Measurements from ENCODE around the gene ATP6V0C.

The ATP6V0C gene

DNA sequence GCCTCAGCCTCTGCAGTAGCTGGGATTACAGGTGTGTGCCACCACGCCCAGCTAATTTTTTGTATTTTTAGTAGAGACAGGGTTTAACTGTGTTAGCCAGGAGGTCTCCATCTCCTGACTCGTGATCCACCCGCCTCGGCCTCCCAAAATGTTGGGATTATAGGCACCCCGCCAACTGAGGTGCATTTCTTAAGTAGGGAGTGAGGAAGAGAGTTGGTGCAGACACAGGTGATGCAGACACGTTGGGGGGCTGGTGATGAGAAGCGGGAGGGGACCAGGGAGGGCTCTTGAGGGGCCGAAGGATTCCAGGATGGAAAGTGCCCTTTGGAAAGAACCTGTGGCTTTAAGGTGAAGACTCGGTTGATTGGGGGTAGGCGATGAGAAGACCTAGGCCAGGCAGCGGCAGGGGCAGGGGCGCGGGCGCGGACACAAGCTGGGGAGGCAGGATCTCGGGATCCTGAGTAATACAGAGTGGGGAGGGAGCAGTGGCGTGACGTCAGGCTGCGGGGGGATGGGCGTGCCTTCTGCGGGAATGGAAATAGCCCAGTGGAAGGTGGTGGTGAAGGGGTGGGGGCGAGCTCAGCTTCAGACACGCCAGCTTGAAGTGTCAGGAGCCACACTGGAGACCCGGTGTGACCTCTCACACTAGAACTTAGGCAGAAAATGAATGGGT lies 2.5 kb upstream of the ATP6V0C start:
- H3K27ac Mint-ChIP-seq: no peak overlapping the region
- H3K4me3 Mint-ChIP-seq: no peak overlapping the region

DNA sequence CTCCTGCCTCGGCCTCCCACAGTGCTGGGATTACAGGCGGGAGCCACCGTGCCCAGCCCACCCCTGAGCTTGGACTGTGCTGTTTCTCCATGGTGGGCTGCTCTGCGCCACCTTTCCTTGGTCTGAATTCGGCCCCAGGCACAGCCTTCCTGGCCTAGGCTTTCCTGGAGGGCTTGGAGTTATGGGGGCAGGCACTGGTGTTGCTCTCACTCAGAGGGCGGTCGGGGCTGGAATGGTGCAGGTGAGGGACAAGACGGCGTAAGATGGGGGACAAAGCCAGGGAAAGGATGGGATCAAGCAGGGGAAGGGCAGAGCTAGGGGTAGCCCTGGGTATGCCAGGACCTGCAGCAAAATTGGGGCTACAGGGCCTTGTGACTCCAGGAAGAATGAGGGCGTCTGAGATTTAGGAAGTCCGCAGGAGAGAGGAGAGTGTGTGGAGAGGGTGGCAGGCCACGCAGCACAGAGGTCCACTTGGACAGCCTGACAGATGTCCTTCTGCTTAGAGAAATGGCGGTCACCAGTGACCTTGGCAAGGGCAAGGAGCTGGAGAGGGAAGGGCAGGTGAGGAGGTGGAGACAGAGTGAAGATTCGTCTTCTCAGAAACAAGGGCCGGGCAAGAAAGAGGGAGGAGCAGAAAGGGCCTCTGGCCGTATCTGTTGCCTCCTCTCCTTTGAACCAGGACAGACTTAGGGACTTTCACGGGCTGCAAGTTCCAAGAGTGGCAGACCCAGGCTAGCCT lies 1.6 kb upstream of the ATP6V0C start:
- Mint-ChIP-seq H3K9me3 (no peaks in the 10 kb centered on the region), H3K27me3 (no peaks in the 10 kb centered on the region), H3K4me1 (peaks cover 55% of the 10 kb centered on the region), H3K27ac (peak overlapping the region; percentile 94 to 98), H3K4me3 (peak overlapping the region; percentile 89 to 90)
- no peak for ATAC-seq
- DNase-seq: no peak

More for the DNA sequence above, 2.5 kb upstream of the ATP6V0C start:
- DNase-seq (no peak), ATAC-seq (no peak)
- H3K4me1 Mint-ChIP-seq: peaks cover 51% of the 10 kb centered on the region
- H3K27me3 Mint-ChIP-seq: no peaks in the 10 kb centered on the region
- no peaks in the 10 kb centered on the region for H3K9me3 Mint-ChIP-seq

DNA sequence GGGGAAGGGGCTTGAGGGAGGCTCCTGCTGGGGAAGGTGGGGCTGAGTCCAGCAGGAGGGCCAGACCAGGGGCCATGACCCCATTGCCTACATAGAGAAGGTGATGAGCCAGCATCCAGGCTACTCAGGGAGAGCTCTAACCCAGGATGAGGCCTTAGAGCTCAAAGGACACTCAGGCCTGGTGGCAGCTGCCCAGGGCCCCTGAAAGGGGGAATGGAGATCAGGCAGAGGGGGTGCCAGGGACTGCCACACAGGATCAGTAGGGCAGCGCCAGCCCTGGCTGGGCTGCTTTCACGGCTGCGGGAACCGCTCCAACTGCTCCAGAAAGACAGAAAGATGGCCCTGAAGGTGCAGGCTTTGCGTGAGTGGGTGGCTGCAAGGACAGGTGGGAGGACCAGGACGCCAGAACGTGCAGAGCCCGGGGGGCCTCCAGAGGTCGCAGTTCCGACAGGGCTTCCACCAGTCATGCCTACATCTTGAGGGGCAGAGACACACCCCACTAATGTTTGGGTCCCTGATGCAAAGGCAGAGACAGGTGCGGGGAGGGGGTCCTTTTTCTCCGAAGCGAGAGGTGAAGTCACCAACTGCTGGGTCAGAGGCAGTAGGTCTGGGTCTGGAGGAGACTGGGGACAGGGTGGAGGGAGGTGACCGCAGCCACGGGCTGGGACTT lies 882 bp upstream of the ATP6V0C start:
- H3K4me1 Mint-ChIP-seq: peaks cover 57% of the 10 kb centered on the region
- peak; percentile 37 for ATAC-seq

DNA sequence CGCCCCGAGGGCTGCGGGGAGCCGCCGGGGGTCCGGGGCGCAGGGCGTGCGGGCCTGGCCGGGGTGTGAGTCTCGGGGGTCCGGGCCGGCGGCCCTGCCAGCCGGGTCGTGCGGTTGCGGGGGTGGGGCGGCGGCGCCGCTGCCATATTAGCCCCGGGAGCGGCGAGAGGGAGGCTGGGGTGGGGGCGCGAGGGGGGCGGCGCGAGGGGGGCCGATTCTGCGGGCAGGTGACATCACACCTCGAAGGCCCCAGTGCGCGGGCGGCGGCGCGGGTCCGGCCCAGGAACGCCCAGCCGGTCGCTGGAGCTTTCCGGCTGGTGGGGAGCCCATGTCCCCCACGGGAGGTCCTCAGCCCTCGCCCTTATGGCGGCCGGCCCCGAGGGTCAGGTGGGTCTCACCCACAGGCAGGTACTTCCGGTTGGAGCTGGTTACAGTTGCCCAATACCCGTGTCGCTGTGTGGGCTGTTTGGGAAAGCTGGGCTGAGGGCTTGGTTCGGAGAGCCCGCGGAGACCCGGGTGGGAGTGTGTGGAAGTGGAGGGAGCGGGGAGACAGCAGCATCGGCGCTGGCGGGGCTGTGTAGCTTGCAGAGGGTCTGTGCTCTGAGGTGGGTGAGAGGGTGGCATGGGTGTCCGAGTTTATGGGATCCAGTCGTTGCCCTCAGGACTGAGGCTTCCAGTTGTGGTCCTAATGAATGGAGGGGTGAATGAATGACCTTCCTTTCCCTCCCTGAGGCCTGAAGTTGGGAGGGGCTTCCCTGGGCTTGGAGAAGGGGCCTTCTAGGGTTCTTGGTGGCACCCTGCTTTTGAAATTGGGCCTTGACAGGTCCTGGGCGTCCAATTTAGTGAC lies 804 bp downstream of the ATP6V0C start:
- Mint-ChIP-seq H3K4me3 (peak overlapping the region; percentile 95 to 96), H3K27me3 (no peaks in the 10 kb centered on the region), H3K9me3 (no peaks in the 10 kb centered on the region), H3K4me1 (peaks cover 74% of the 10 kb centered on the region), H3K27ac (peak overlapping the region; percentile 89 to 99)
- DNase-seq (peak in 1 of 2 donors; percentile 51), ATAC-seq (peak; percentile 26)

More for the DNA sequence above, 882 bp upstream of the ATP6V0C start:
- DNase-seq: peak; percentile 43 to 55
- Mint-ChIP-seq H3K4me3 (peak overlapping the region; percentile 89 to 90), H3K27me3 (no peaks in the 10 kb centered on the region), H3K27ac (peak overlapping the region; percentile 94 to 98), H3K9me3 (no peaks in the 10 kb centered on the region)

DNA sequence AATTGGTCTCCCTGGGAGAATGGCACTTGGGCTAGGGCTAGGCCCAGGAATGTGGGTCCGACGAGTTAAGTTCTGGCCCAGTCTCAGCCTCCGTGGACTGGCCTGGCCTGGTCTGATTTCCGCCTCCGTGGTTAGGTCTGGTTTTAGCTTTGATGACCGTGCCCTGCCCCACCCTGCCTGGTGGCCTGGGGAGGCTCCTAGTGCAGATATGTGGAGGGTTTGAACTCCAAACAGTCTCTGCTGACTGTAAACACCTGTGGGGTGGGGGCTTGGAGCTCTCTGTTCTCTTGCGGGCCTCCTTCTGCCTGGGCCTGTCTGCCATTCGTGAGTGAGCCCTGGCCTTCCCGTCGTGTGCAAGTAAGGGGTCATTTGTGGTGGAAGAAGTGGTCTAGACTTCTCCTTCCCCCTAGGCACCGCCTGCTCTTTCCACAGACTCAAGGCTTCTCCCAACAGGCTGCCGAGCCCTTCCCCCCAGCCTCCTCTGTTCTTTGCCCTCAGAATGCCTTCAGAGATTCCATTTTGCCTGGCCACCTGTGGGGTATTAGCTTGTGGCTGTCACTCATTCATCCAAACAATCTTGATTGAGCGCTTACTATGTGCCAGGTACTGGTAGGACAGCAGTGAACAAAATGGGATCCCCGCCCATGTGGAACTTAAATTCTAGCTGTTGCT lies 1.6 kb downstream of the ATP6V0C start:
- Mint-ChIP-seq H3K4me3 (peak overlapping the region; percentile 95 to 96), H3K27me3 (no peaks in the 10 kb centered on the region), H3K9me3 (no peaks in the 10 kb centered on the region), H3K4me1 (peaks cover 75% of the 10 kb centered on the region), H3K27ac (peak overlapping the region; percentile 89 to 99)
- no peak for DNase-seq
- no peak for ATAC-seq

DNA sequence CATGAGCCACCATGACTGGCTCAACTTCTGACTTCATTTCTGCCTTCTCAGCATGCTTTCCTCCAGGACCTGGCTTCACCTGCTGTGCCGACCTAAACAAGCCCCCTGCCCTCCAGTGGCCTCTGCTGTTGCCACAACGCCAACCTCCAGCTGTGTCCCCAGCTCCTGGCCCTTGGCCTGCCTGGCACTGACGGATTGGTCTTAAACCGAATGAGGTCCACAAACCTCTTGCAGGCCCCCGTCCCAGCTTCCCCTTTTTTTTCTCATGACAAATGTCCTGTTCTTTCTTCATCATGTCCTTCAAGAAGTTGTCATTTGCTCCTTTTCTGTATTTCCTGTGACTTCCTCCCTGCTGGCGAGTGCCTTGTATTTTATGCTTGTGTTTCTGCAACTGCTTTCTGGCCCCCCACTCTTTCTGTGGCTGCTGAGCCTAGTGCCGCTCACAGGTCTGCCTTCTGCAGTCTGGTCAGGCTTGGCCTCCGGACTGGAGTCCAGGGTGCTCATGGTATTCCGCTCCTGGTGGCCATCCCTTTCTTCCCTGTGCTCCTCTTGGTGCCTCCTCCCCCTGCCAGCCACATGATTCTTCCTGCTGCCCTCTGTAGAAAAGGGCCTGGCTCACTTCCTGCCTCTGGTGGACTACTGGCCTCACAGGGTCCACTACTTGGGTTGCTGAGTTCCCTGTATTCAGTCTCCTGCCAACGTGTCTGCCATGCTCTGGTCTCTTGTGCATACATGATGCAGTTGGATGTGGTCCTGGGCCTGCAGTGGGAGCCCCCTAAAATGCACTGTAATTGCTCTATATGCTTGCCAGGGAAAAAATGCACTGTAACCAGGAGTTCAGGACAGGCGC lies 2.9 kb downstream of the ATP6V0C start:
- Mint-ChIP-seq H3K9me3 (no peaks in the 10 kb centered on the region), H3K27ac (peak overlapping the region; percentile 51 to 85), H3K4me1 (peaks cover 81% of the 10 kb centered on the region), H3K4me3 (peak overlapping the region; percentile 95 to 96), H3K27me3 (no peaks in the 10 kb centered on the region)
- ATAC-seq: no peak
- no peak for DNase-seq

DNA sequence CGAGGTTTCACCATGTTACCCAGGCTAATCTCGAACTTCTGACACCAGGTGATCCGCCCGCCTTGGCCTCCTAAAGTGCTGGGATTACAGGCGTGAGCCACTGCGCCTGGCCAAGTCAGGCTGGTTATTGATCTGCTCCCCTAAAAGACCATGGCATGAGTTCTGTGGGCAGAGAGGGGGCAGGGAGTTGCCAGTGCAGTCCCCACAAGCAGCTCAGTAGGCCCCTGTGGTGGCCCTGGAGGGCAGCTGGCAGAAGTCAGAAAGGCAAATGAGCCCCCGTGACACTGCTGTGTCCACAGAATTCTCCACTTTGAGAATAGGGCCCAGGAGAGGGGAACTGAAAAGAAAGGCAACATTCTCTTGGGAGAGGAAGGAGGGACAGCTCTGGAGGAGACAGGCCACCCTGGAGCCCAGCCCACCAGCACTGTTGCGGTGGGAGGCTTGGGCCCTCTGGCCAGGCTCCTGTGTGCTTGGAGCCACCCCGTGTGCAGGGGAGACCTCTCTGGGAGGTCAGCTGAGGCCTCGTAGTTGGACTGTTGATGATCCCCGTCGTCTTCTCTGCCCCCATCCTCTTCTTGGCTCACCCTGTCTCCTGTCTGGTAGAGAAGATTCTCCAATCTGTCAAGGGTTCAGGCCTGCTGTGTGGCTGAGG lies 4.3 kb downstream of the ATP6V0C start:
- ATAC-seq (no peak), DNase-seq (no peak)
- Mint-ChIP-seq H3K9me3 (no peaks in the 10 kb centered on the region), H3K27ac (peak overlapping the region in 1 of 2 donors; percentile 71), H3K27me3 (no peaks in the 10 kb centered on the region), H3K4me1 (peaks cover 73% of the 10 kb centered on the region), H3K4me3 (no peak overlapping the region)

DNA sequence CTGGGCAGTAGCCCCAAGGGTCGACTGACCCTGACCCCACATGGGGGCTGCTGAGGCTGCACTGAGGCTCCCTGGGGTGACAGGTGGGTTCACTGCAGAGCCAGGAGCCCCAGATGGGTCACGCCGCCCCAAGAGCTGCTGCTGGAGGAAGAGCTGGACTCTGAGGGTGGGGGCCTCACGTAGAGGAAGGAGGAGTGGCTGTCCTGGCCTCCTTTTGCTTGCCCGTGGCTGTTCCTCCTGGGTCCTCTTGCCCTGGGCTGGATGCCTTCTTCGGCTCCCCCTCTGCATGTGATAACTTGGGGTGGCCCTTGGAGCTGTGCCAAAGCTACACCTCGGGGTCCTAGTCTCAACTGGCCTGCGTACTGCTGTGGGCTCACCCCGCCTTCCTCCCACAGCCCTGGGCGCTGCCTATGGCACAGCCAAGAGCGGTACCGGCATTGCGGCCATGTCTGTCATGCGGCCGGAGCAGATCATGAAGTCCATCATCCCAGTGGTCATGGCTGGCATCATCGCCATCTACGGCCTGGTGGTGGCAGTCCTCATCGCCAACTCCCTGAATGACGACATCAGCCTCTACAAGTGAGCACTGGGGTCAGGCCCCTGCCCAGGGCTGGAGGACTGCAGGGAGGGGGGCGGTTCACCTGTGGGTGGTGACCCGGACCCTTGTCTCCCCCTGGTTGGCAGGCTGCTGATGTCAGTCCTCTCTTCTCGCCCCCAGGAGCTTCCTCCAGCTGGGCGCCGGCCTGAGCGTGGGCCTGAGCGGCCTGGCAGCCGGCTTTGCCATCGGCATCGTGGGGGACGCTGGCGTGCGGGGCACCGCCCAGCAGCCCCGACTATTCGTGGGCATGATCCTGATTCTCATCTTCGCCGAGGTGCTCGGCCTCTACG lies 5.3 kb downstream of the ATP6V0C start:
- H3K27me3 Mint-ChIP-seq: no peaks in the 10 kb centered on the region
- H3K4me1 Mint-ChIP-seq: peaks cover 77% of the 10 kb centered on the region
- peak overlapping the region; percentile 79 to 89 for H3K27ac Mint-ChIP-seq
- H3K9me3 Mint-ChIP-seq: no peaks in the 10 kb centered on the region
- ATAC-seq (no peak), DNase-seq (no peak)
- peak overlapping the region; percentile 80 to 82 for H3K4me3 Mint-ChIP-seq

DNA sequence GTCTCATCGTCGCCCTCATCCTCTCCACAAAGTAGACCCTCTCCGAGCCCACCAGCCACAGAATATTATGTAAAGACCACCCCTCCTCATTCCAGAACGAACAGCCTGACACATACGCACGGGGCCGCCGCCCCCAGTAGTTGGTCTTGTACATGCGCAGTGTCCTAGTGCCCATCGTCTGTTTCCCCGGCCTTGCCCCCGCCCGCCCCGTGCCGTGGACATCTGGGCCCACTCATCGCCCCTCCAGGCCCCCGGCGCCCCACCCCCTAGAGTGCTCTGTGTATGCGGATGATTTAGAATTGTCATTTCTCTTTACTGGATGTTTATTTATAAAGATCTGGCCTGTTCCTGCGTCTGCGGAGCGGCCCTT lies 5.9 kb downstream of the ATP6V0C start:
- H3K27me3 Mint-ChIP-seq: no peaks in the 10 kb centered on the region
- H3K9me3 Mint-ChIP-seq: no peaks in the 10 kb centered on the region
- peak overlapping the region; percentile 80 to 82 for H3K4me3 Mint-ChIP-seq
- peaks cover 80% of the 10 kb centered on the region for H3K4me1 Mint-ChIP-seq
- no peak for ATAC-seq
- DNase-seq: no peak
- peak overlapping the region; percentile 87 to 95 for H3K27ac Mint-ChIP-seq

DNA sequence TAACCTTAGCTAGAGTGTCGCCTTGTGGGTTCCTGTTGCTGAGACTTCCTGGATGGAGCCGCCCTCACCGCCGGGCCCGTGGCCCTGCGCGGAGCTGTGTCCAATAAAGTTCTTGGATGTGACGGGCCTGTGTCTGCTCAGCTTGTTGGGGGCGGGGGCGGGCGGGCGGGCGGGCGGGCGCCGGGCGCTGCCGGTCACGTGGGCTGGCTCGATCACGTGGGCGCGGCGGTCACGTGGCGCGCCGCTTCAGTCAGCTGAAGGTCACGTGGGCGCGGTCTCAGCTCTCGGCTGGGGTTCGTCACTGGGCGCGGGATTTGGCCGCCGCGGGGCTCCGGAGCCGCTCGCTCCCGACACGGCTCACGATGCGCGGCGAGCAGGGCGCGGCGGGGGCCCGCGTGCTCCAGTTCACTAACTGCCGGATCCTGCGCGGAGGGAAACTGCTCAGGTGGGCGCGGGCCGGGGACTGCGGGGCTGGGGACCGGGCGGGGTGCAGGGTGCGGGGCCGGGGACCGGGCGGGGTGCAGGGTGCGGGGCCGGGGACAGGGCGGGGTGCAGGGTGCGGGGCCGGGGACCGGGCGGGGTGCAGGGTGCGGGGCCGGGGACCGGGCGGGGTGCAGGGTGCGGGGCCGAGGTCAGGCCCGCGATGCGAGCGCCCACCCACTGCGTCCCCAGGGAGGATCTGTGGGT lies 6.5 kb downstream of the ATP6V0C start, which contains the start of gene AMDHD2:
AMDHD2 (plus strand) TSS at position 275 of the 687 bp plus-strand sequence; CDS start at position 363, 88 bp downstream.
- peaks cover 75% of the 10 kb centered on the region for H3K4me1 Mint-ChIP-seq
- no peaks in the 10 kb centered on the region for H3K27me3 Mint-ChIP-seq
- peak; percentile 83 for ATAC-seq
- peak; percentile 85 to 89 for DNase-seq
- H3K27ac Mint-ChIP-seq: peak within 1 kb of the TSS; percentile 92 to 96
- H3K9me3 Mint-ChIP-seq: no peaks in the 10 kb centered on the region
- peak within 1 kb of the TSS; percentile 82 to 92 for H3K4me3 Mint-ChIP-seq

DNA sequence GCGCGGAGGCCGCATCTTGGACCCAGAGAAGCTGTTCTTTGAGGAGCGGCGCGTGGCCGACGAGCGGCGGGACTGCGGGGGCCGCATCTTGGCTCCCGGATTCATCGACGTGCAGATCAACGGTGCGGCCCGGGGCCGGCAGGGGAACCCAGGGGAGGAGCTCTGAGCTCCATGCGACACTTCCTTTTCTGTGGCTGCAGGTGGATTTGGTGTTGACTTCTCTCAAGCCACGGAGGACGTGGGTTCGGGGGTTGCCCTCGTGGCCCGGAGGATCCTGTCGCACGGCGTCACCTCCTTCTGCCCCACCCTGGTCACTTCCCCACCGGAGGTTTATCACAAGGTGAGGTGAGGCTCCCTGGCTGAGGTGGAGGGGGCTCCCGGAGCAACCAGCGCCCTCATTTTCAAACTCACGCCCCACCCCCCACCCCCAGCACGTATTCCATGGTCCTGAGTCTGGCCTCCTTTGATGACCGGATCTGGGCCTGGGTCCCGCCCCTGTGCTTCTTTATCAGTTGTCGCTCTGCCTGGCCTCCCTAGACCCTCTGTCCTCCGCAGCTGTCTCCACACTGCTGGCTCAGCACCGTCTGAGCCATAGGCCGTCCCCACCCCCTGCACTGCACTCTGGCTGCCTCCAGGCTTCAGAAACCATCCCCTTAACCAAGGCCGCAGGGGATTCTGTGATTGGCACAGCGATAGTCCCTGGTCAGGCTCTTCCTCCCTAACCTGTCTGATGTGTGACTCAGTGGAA lies 7.2 kb downstream of the ATP6V0C start:
- peaks cover 68% of the 10 kb centered on the region for H3K4me1 Mint-ChIP-seq
- DNase-seq (peak in 1 of 2 donors; percentile 57), ATAC-seq (peak; percentile 76)
- H3K27me3 Mint-ChIP-seq: no peaks in the 10 kb centered on the region
- H3K4me3 Mint-ChIP-seq: peak overlapping the region; percentile 82 to 92
- no peaks in the 10 kb centered on the region for H3K9me3 Mint-ChIP-seq
- peak overlapping the region; percentile 92 to 96 for H3K27ac Mint-ChIP-seq

DNA sequence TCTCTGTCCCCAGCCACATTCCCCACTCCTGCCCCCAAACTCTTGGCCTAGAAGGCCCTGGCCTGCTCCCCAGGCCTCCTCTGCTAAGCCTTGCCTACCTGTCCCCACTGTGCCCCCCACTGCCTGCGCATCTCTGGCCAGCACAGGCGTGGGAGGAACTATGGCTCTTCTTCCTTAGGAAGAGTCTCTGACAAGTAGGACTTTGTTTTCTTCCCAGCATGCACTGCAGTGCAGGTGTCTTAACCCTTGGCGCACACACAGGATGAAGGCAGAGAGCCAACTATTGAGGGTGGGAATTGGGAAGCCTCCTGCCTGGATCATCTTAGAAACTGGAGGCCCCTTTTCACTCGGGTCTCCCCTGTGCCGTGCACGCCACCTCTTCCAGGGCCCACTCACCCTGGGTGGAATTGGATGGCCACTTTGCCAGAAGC lies 10.1 kb downstream of the ATP6V0C start:
- ATAC-seq (no peak), DNase-seq (no peak)
- no peaks in the 10 kb centered on the region for H3K9me3 Mint-ChIP-seq
- no peak overlapping the region for H3K27ac Mint-ChIP-seq
- no peaks in the 10 kb centered on the region for H3K27me3 Mint-ChIP-seq
- no peak overlapping the region for H3K4me3 Mint-ChIP-seq
- H3K4me1 Mint-ChIP-seq: peaks cover 45% of the 10 kb centered on the region
